ENCODE measurements around the gene SLC25A51. TPM values are rescaled to one million over a fixed set of nuclear protein-coding genes. Genes with fewer than 3 reads are reported as not detected.

Gene SLC25A51
- polyA plus RNA-seq, 1 donor (not counting 4 experiments of a cell fraction or from before 2014, with no cell fraction given), result 22.2 TPM

DNA sequence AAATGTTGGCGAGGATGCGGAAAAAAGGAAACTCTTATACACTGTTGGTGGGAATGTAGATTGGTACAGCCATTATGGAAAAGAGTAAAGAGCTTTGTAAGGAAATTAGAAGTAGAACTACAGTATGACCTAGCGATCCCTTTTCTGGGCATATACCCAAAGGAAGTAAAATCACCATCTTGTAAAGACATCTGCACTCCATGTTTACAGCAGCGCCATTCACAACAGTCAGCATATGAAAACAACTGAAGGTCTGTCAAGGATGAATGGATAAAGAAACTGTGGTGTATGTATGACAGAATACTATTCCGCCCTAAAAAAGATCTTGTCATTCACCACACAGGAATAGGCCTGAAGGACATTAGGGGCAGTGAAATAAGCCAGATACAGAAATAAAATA lies 27.7 kb upstream of the SLC25A51 start:
- TF ChIP-seq EZH2 (IDR thresholded peaks at IDR 0.05; ENCODE audit: low read length) (no peak), CTCF (optimal IDR thresholded peaks at IDR 0.05 in 1 of 3, IDR thresholded peaks at IDR 0.05 in 1 of 3, conservative IDR thresholded peaks at IDR 0.05 in 1 of 3; ENCODE audit: extremely low read depth in 1 of 3, insufficient read depth in 2 of 3, low read length in 3 of 3) (no peak)
- no peak overlapping the region for H2AFZ ChIP-seq (ENCODE audit: control insufficient read depth, low read length)
- H3K4me3 ChIP-seq (ENCODE audit: control insufficient read depth in 2 of 3, extremely low read depth in 1 of 3, insufficient read depth in 2 of 3, low read depth in 1 of 3, low read length in 3 of 3), result no peak overlapping the region
- peaks cover 6% of the 10 kb centered on the region for H3K4me1 ChIP-seq (ENCODE audit: control insufficient read depth, extremely low read depth, insufficient read depth, low read length)
- H3K27ac ChIP-seq (ENCODE audit: control insufficient read depth, insufficient read depth, low read length), result no peak overlapping the region
- no peak overlapping the region for H3K4me2 ChIP-seq (ENCODE audit: control insufficient read depth, extremely low read depth, insufficient read depth, low read depth, low read length)
- DNase-seq (ENCODE audit: low read depth, low spot score), result no peak
- no peak overlapping the region for H3K9ac ChIP-seq (ENCODE audit: control insufficient read depth, extremely low read depth, insufficient read depth, low read length)
- dilution Hi-C loops (cut with MboI; ENCODE audit: extremely low pct_ligation_motif_present, low sequenced_read_pairs), result no loop called here
- FAIRE-seq, result no peak
- no peaks in the 10 kb centered on the region for H4K20me1 ChIP-seq (ENCODE audit: control insufficient read depth, extremely low read depth, insufficient read depth, low read length)
- peaks cover 13 to 16% of the 10 kb centered on the region in 2 experiments for H3K36me3 ChIP-seq (ENCODE audit: control insufficient read depth in 2 of 2, extremely low read depth in 1 of 2, insufficient read depth in 2 of 2, low read length in 2 of 2)
- peaks cover 2% of the 10 kb centered on the region for H3K9me1 ChIP-seq (ENCODE audit: control insufficient read depth, extremely low read depth, insufficient read depth, low read length)
- no peaks in the 10 kb centered on the region for H3K27me3 ChIP-seq (ENCODE audit: control insufficient read depth, extremely low read depth, insufficient read depth, low read length)
- no peaks in the 10 kb centered on the region for H3K9me3 ChIP-seq (ENCODE audit: control insufficient read depth, low read depth, low read length)
- peaks cover 17% of the 10 kb centered on the region for H3K79me2 ChIP-seq (ENCODE audit: control insufficient read depth, insufficient read depth, low read length)

GRCh38 chr9:37929441-37929895 lies 25.5 kb upstream of the SLC25A51 start:
- H3K9me3 ChIP-seq (ENCODE audit: control insufficient read depth, low read depth, low read length), result no peaks in the 10 kb centered on the region
- H3K9ac ChIP-seq (ENCODE audit: control insufficient read depth, extremely low read depth, insufficient read depth, low read length), result no peak overlapping the region
- H3K4me1 ChIP-seq (ENCODE audit: control insufficient read depth, extremely low read depth, insufficient read depth, low read length), result peaks cover 5% of the 10 kb centered on the region
- H3K9me1 ChIP-seq (ENCODE audit: control insufficient read depth, extremely low read depth, insufficient read depth, low read length), result no peaks in the 10 kb centered on the region
- dilution Hi-C loops (cut with MboI; ENCODE audit: extremely low pct_ligation_motif_present, low sequenced_read_pairs), result no loop called here
- H3K36me3 ChIP-seq (ENCODE audit: control insufficient read depth in 2 of 2, extremely low read depth in 1 of 2, insufficient read depth in 2 of 2, low read length in 2 of 2), result peaks cover 9 to 16% of the 10 kb centered on the region in 2 experiments
- no peak overlapping the region for H2AFZ ChIP-seq (ENCODE audit: control insufficient read depth, low read length)
- no peak for DNase-seq (ENCODE audit: low read depth, low spot score)
- no peak for FAIRE-seq
- TF ChIP-seq CTCF (optimal IDR thresholded peaks at IDR 0.05 in 1 of 3, IDR thresholded peaks at IDR 0.05 in 1 of 3, conservative IDR thresholded peaks at IDR 0.05 in 1 of 3; ENCODE audit: extremely low read depth in 1 of 3, insufficient read depth in 2 of 3, low read length in 3 of 3) (no peak), EZH2 (IDR thresholded peaks at IDR 0.05; ENCODE audit: low read length) (no peak)
- no peaks in the 10 kb centered on the region for H4K20me1 ChIP-seq (ENCODE audit: control insufficient read depth, extremely low read depth, insufficient read depth, low read length)
- H3K79me2 ChIP-seq (ENCODE audit: control insufficient read depth, insufficient read depth, low read length), result peaks cover 14% of the 10 kb centered on the region
- no peak overlapping the region for H3K4me3 ChIP-seq (ENCODE audit: control insufficient read depth in 2 of 3, extremely low read depth in 1 of 3, insufficient read depth in 2 of 3, low read depth in 1 of 3, low read length in 3 of 3)
- no peak overlapping the region for H3K27ac ChIP-seq (ENCODE audit: control insufficient read depth, insufficient read depth, low read length)
- no peaks in the 10 kb centered on the region for H3K27me3 ChIP-seq (ENCODE audit: control insufficient read depth, extremely low read depth, insufficient read depth, low read length)
- H3K4me2 ChIP-seq (ENCODE audit: control insufficient read depth, extremely low read depth, insufficient read depth, low read depth, low read length), result no peak overlapping the region

All from keratinocyte (primary cell).